HG03460 (cell line): ENCODE data around the gene CD81.

ENCODE experiments used
- ATAC-seq: cut with Tn5 transposase; IDR thresholded peaks from one replicate; pipeline ENCODE4 v1.9.1; 2021; ENCODE audit not compliant: unreplicated experiment

CD81 gene

DNA sequence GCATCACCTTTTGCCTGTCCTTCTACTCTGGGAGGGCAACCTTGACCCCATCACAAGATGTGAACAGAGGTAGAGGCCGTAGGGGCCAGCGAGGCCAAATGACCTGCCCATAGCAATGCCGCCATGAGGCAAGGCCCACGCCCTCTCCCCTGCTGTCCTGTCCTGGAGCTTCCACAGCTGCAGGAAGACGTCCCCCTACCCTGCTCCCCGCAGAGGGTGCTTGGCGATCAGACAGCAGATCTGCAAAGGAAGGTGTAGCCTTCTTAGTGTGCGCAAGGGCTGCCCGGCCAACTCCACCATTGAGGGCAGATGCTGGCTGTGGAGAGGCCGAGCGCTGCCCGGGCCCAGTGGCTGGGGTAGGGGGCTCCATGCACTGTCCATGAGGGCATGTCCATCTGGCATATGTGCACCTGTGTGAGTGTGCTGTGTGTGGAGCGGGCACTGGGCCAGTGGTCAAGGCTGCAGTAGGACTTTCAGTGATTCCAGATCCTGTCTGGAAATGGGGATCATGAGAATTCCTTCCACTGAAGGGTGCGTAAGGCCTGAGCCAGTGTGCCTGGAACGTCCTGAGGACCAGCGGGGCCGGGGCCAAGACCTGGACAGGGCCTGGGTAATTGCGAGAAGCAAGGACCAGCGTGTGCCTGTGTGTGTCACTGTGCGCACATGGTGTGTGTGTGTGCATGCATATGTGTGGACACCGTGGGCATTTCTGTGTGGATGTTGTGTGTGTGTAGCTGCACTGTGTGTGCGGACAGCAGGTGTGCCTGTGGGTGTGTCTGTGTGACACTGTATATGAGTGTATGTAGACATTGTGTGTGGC lies 56.2 kb downstream of the CD81 start:
- ATAC-seq = no peak

DNA sequence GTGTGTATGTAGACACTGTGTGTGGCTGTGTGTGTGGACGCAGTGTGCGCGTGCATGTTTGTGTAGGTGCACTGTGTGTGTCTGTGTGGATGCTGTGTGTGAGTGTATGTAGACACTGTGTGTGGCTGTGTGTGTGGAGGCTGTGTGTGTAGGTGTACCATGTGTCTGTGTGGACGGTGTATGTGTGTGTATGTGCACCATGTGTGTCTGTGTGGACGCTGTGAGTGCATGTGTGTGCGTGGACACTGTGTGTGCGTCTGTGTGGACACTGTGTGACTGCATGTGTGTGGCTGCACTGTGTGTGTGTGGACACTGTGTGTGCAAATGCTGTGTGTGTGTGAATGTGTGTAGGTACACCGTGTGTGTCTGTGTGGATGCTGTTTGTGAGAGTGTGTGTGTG lies 56.9 kb downstream of the CD81 start:
- ATAC-seq = no peak

DNA sequence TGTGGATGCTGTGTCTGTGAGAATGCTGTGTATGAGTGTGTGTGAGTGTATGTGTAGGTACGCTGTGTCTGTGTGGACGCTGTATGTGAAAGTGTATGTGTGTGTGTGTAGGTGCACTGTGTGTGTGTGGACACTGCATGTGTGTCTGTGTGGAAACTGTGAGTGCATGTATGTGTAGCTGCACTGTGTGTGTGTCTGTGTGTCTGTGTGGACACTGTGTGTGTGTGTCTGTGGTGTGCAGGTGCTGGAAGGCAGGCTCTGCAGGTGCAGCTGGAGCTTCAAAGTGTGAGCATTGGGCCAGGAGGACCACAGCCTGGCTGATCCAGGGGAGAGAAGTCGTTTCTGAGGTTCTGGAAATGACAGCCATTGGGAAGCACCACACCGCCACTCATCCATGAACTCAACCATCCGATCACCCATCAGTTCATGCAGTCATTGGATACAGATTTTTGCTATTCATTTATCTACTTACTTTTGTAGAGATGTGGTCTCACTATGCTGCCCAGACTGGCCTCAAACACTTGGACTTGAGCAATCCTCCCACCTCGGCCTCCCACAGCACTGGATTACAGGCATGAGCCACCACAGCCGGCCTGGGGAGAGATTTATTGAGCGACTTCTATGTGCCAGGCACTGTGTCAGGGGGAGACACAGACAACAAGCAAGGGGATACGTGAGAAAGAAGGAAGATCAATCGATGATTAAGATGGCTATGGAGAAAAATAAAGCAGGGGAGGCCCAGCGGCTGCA lies 57.6 kb downstream of the CD81 start:
- ATAC-seq = no peak

DNA sequence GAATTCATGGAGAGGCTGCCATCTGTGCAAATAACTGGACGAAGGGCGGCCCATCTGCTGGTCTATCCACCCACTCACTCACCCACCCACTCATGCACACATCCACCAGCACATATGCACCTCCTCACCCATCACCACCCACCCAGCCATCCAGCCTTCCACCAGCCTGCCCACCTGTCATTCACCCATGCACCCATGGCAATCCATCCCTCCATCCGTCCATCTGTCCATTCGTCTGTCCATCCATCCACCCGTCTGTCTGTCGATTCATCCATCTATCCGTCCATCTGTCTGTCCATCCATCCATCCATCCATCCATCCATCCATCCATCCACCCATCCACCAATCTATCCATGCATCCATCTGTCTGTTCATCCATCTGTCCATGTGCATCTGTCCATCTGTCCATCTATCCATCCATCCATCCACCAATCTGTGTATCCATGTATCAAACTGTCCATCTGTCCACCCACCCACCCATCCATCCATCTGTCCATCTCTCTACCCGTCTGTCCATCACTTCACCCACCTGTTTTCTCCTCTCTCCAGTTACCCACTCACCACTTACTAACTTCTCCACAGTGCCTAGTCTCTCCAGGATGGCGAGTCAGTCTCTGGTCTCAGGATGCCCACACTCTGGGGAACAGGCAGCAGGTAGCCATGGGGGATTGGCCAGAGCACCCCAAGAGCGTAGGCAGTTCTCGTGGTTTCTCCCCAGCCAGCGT lies 58.3 kb downstream of the CD81 start:
- no peak for ATAC-seq

DNA sequence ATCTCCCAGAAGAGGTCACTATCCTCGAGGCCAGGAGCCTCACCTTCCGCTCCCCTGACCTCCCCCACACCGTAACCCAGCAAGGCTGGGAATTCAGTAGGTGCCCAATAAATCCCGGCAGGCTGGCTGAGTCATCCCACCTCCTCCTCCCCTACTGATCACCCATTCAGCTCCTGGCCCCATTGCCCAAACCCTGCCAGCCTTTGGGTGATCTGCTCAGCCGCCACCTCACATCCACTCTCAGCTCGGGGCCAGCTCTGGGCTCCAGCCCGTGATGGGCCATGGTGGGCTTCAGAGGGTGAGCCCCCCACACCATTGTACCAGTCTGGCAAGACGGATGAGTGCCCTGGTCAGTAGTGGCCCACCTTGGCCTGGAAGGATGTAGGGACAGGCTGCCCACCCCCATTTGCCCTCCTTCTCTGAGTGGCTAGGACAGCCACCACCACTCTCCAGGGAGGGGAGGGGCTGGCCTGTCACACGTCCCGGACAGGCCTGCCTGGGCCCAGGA lies 59.0 kb downstream of the CD81 start:
- no peak for ATAC-seq

DNA sequence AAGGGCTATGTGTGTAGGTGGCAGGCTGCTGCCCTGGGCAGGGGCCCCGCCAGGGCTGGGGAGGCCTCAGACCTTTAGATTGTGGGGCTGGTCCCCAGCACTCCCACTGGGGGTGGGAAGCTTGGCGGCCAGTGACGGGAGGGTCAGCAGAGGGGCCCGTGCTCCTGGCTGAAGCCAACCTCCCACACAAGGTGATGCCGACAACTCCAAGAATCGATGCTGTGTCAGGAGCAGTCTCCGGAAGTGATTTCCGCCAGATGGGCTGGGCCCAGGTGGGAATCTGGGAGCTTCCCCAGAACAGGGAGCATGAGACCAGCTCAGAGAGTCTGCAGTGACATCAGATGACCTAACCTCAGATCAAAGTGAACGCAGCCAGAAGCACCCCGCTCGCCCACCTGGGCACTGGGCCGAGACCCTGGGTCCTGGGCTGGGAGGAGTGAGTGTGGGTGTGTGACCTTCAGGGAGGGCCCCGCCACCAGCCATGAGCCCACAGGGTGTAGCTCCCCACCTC lies 59.5 kb downstream of the CD81 start:
- no peak for ATAC-seq

DNA sequence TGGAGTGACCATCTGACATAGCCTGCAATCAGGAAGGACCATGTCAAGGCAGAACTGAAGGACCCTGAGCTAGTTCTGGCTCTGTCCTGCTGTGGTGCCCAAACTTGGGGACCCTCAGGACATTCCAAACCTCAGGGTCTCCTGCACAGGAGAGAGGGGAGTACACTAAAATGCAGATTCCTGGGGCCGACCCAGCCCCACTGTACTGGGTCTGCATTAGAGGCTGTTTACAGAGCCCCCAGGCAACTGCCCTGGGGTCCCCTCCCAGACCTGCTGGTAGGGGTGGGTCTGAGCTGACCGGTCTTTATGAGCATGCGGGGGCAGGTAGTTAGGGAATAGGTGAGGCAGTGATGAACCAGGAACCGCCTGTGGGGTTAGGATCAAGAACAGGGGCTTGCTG lies 60.4 kb downstream of the CD81 start:
- ATAC-seq = no peak

DNA sequence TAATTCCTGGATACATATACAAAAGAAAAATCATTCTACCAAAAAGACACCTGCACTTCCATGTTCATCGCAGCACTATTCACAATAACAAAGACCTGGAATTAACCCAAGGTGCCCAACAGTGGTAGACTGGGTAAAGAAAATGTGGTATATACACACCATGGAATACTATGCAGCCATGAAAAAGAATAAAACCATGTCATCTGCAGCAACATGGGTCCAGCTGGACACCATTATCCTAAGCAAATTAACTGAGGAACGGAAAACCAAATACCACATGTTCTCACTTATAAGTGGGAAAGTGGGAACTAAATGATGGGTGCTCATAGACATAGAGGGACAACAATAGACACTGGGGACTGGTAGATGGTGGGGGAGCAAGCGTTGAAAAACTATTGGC lies 62.7 kb downstream of the CD81 start:
- no peak for ATAC-seq

DNA sequence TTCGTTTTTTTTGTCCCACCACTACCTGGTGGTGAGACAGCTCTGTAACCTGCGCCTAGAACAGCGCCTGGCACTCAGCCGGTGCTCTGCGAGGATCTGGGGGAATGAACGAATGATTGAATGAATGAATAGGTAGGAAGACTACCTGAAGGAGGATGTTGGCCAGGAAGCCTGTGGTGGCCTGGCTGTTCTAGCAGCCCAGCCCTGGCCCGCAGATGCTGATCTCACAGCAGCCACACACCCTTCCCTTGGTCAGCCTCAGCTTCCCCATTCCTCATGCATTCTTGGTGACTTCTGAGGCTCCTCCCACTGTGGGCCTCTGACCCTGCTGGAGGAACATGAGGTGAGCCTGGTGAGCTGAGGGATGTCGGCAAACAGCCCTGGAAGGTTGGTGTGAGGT lies 63.5 kb downstream of the CD81 start:
- no peak for ATAC-seq

DNA sequence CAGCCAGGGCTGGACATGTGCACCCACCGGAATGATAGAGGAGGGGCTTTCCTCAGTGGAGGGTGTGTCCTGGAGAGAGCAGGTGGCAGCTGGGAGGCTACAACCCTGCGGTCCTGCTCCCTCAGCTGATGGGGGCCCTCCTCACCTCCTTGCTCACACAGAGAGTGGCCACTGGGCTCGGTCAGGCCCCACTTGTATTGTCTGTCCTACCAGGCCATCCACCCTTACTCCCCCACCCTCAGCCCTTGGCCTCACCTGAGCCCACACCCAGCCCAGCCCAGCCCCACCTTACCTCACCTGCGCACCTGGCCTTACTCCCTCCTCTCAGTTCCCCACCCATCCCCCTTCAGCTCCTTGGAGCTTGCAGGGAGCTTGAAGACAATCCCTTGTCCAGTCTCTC lies 64.1 kb downstream of the CD81 start:
- no peak for ATAC-seq

DNA sequence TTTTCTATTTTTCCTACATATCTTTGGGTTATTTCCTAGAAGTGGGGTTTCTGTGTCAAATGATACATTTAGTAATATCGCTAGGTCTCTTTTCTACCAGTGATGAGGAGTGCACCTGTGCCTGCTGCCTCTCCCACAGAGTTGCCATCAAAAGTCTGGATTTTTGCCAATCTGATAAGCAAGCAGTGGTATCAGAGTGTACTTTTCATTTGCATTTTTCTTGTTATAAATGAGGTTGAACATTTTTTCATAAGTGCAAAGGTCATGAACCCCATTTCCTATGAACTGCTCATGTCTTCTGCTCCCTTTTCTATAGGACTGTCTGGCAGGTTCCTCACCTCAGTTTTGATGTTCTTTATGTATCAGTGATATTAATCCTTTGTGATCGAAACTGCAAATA lies 65.5 kb downstream of the CD81 start:
- ATAC-seq = no peak

DNA sequence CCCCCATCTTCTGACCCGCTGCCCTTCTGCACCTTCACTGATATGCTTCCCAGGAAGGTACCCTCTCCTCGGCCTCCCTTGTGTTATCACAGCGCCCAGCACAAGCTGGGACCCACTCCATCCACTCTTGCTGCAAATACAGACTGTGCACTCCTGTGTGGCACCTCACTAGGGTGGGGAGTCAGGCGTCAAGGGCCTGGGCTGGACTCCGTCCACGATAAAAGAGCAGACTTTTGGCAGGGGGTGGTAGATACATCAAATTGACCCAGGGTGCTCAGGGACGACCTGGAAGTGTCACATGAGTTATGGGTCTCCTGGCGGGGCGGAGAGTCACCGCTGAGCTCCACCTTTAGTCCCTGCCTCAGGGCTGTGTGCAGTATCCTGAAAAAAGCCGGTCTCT lies 66.3 kb downstream of the CD81 start:
- ATAC-seq = no peak

DNA sequence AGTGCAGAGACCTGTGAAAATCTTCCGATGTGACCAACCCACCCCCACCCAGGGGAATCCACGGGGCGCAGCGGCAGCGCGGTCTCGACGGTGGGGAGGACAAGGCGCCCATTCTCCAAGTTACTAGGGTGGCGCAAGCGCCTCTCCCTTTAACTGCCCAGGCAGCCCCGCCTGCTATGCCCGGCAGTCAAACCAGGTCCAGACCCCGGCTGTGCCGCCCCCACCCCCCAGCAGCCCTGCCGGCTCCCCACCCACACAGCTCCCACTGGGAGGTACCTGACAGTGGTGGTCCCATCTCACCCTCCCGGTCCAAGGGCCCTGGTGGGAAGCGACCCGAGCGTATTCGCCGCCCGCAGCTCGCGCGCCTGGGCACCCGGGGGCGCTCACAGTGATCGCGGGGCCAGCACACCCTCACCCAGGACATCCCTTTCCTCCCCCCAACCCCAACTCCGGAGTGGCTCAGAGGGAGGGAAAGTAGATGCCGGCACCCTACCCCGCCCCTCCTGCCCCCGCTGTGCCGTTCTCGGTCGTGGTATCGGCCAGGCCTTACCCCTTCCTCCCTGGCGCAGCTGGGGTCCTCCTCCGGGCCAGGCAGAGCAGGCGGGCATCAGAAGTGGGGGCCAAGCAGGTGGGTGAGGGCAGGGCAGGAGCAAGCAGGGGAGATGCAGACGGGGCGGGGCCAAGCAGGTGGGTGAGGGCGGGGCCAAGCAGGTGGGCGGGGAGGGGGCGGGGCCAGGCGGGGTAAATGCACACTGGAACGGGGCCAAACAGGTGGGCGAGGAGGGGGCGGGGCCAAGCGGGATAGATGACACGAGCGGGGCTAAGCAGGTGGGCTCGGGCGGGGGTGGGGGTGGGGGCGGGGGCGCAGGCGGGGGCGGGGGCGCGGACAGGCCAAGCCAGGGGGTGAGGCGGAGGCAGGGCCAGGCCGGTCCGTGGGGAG lies 67.0 kb downstream of the CD81 start, which contains the start of gene TRPM5:
Gene TRPM5 (minus strand): TSS at position 634 of the 940 bp plus-strand sequence. CDS start 21,478 bp downstream, outside the sequence.
- ATAC-seq = no peak

DNA sequence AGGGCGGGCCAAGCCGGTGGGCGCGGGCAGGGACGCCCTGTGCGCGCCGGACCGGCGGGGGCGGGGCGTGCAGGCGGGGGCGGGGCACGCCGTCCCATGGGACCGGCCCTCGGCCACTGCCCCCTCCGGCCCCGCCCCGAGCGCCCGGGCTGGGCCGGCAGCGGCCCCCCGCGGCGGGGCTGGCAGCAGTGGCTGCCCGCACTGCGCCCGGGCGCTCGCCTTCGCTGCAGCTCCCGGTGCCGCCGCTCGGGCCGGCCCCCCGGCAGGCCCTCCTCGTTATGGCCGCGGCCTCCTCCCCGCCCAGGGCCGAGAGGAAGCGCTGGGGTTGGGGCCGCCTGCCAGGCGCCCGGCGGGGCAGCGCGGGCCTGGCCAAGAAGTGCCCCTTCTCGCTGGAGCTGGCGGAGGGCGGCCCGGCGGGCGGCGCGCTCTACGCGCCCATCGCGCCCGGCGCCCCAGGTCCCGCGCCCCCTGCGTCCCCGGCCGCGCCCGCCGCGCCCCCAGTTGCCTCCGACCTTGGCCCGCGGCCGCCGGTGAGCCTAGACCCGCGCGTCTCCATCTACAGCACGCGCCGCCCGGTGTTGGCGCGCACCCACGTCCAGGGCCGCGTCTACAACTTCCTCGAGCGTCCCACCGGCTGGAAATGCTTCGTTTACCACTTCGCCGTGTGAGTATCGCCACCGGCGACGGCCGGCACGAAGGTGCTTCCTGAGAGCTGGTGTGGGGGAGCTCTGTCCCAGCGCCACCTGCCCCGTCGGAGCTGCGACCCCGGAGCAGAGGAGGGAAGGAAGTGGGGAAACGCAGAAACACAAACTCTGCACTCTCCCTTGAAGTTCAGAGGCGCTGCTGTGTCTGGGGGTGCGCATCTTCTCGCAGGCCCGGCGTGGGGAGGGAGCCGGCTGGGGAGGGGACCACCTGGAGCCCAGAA lies 68.0 kb downstream of the CD81 start, which contains the start of gene KCNQ1:
Gene KCNQ1 (plus strand): TSS at position 188 of the 925 bp plus-strand sequence. CDS start 91 bp downstream, at position 279.
- ATAC-seq = no peak

DNA sequence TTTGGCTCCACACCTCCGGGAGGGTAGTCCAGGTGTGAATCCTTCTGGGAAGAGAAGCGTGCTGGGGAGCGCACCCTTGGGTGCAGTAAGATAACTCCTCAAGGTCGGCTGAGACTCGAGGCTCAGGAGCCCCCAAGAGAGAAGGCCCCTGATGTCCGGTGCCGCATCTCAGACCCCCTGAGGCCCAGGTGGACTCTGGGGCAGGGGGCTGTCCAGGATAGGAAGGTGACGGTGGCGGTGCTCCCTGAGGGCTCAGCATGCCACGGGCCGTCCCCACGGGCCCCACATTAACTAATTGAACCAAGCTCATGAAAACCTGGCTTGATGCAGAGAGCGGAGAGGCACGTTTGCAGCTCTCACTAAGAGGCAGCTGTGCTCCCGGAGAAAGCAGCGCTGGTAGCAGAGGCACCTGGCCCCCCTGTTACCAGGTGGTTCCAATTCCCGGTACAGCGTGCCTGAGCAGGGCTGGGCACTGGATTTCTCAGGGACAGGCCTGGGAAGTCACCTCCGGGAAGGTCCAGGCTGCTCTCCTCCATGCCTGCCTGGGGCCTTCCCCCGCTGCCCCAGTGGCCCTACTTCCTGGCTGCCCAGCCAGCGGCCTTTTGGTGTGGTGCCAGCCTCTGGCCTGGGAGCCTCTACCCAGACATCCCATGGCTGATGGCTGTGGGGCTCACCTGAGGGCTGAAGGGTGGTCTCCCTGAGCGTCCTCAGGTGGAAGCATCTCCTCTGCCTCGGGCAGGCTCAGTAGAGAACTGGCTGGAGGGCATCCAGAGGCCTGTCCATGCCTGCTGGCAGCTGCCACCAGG lies 68.8 kb downstream of the CD81 start:
- no peak for ATAC-seq

DNA sequence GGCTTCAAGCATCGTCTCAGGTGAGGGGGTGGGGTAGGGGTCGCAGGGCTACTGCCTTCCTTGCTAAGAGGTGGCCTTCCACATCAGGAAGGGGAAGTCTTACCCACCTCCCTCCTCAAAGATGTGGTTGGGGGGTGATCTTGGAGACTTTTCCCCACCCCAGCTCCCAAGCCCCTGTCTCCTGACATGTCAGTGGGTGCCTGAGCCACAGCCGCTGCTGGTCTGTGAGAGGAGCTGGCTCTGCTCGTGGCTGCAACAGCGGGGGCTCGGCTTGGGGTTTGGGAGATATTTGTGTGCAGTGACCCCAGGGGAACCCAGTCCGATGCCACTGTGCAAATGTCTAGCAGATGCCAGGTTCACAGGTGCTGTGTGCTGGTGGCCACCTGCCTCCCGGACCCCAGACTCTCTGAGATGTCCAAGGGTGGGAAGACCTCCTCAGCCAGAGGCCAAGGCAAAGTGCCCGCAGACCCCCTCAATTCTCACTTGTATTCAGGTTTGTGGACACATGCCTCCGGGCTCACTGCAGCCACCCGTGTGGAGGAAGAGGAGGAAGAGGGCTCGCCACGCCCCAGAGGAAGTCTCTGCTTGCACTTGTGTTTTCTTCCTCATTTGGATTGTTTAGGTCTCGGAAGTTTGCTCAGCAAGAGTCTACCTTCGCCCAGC lies 69.6 kb downstream of the CD81 start:
- ATAC-seq = no peak
